Measurements from ENCODE around the gene SPATA3. TPM values are rescaled to one million over a fixed set of nuclear protein-coding genes. Genes with fewer than 3 reads are reported as not detected.

The SPATA3 gene
- total RNA-seq (not detected in 2 replicates), polyA plus RNA-seq (not detected in 2 replicates)

DNA sequence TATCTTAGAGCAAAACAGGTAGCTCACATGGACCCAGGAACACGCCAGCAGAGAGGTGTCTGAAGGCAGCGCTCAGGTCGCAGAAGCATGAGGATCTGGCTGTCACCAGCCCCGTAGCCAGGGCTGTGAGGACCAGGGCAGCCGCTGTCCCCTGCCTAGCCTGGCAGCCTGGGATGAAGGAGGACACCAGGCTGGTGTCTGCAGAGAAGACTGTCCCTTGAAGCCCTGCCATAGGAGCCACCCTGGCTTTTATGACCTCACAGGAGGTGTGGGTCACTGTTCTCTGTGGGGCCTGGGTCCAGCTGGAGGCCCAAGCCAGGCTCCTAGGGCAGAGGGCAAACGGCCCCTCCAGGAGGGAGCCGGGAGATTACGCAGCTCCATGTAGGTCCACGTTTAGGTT is at the start of gene SPATA3:
Gene SPATA3 (plus strand): TSS at position 301 of the 400 bp plus-strand sequence. CDS start 113 bp downstream, outside the sequence.
- DNase-seq (ENCODE audit: low read depth in 1 of 2, low spot score in 1 of 2): no peak
- TF ChIP-seq, protein P1, sequence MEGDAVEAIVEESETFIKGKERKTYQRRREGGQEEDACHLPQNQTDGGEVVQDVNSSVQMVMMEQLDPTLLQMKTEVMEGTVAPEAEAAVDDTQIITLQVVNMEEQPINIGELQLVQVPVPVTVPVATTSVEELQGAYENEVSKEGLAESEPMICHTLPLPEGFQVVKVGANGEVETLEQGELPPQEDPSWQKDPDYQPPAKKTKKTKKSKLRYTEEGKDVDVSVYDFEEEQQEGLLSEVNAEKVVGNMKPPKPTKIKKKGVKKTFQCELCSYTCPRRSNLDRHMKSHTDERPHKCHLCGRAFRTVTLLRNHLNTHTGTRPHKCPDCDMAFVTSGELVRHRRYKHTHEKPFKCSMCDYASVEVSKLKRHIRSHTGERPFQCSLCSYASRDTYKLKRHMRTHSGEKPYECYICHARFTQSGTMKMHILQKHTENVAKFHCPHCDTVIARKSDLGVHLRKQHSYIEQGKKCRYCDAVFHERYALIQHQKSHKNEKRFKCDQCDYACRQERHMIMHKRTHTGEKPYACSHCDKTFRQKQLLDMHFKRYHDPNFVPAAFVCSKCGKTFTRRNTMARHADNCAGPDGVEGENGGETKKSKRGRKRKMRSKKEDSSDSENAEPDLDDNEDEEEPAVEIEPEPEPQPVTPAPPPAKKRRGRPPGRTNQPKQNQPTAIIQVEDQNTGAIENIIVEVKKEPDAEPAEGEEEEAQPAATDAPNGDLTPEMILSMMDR (IDR thresholded peaks at IDR 0.05; ENCODE audit: low read depth, low read length): no peak
- H3K4me3 ChIP-seq: no peak within 1 kb of the TSS

DNA sequence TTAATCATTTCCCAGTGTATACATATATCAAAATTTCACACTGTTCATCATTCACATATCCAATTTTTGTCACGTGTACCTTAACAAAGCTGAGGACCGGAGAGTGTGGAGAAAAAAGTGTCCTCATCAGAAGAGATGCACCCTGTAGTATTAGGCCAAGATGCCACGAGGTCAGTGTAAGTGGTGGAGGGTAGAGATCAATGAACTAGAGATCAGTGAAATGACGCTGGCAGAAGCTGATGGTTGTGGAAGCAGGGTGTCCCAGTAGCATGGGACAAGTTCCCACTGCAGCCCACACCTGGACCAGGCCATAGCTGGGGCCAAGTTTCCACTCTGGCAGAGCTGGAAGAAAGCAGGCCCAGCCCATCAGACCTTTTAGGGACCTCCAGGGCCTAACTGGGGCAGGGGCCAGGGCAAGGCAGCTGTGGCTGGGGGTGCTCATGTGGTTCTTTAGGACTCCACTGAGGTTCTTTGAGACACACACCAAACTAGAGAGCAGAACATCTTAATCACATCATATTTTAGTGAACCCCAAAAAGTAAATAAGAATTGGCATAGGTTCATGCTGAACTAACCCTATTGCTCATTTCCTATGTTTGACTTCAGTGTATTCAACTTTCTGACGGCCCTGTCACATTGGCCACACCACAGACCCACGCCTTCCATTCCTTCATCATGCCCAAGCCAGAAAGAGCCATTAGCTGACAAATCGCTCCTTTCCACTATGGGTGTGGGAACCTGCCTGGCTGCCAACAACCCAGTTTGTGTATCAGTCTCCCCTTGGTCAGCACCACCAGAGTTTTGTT is 49.3 kb upstream of the SPATA3 start:
- no peak overlapping the region for H3K27ac ChIP-seq
- TF ChIP-seq, protein P1 (IDR thresholded peaks at IDR 0.05; ENCODE audit: low read depth, low read length): no peak
- H3K9me3 ChIP-seq (ENCODE audit: low read depth): no peaks in the 10 kb centered on the region
- H3K36me3 ChIP-seq: no peaks in the 10 kb centered on the region
- H3K4me1 ChIP-seq (ENCODE audit: low read depth): peaks cover 9% of the 10 kb centered on the region
- DNase-seq (ENCODE audit: low read depth in 1 of 2, low spot score in 1 of 2): no peak
- H3K27me3 ChIP-seq: no peaks in the 10 kb centered on the region
- no peak overlapping the region for H3K4me3 ChIP-seq

More for the DNA sequence above, at the start of gene SPATA3:
- Histone ChIP-seq H3K27ac (no peak within 1 kb of the TSS), H3K4me1 (ENCODE audit: low read depth) (no peaks in the 10 kb centered on the region), H3K9me3 (ENCODE audit: low read depth) (no peaks in the 10 kb centered on the region), H3K27me3 (peaks cover 18% of the 10 kb centered on the region), H3K36me3 (no peaks in the 10 kb centered on the region)

- TF ChIP-seq, protein P1 (IDR thresholded peaks at IDR 0.05; ENCODE audit: low read depth, low read length): no peak
- peaks cover 9% of the 10 kb centered on the region for H3K4me1 ChIP-seq (ENCODE audit: low read depth)
- no peak for DNase-seq (ENCODE audit: low read depth in 1 of 2, low spot score in 1 of 2)
These were observed 48.7 kb upstream of the SPATA3 start for GRCh38 chr2:230947235-230947576.

DNA sequence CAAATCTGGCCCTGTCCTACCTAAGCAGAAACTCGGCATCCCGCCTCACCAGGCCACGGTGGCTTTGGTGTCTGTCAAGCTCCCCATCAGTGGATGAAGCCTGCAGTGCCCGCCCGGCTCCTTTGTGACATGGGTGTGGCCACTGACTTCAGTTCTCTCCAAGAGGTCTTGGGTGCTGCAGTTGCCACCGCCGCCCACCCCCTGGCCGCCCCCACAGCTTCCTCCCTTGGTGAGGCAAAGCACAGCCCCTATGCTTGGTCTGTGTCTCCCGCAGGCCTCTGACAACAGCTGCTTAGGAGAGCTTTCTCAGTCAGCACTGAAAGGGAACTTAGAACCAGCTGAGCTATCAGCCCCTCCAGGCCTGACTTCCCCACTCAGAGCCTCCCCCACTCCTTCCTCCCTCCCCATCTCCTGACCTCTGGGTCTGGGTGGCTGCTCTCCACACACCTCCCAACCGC is 48.0 kb upstream of the SPATA3 start:
- H3K4me3 ChIP-seq: no peak overlapping the region
- no peaks in the 10 kb centered on the region for H3K9me3 ChIP-seq (ENCODE audit: low read depth)
- H3K4me1 ChIP-seq (ENCODE audit: low read depth): peaks cover 9% of the 10 kb centered on the region
- DNase-seq (ENCODE audit: low read depth in 1 of 2, low spot score in 1 of 2): no peak
- H3K27me3 ChIP-seq: no peaks in the 10 kb centered on the region
- TF ChIP-seq, protein P1 (IDR thresholded peaks at IDR 0.05; ENCODE audit: low read depth, low read length): no peak
- no peaks in the 10 kb centered on the region for H3K36me3 ChIP-seq
- H3K27ac ChIP-seq: no peak overlapping the region

More at GRCh38 chr2:230947235-230947576, 48.7 kb upstream of the SPATA3 start:
- no peaks in the 10 kb centered on the region for H3K27me3 ChIP-seq
- no peaks in the 10 kb centered on the region for H3K36me3 ChIP-seq
- H3K9me3 ChIP-seq (ENCODE audit: low read depth): no peaks in the 10 kb centered on the region
- no peak overlapping the region for H3K4me3 ChIP-seq
- no peak overlapping the region for H3K27ac ChIP-seq

- no peaks in the 10 kb centered on the region for H3K36me3 ChIP-seq
- H3K27ac ChIP-seq: no peak overlapping the region
- H3K4me3 ChIP-seq: no peak overlapping the region
- DNase-seq (ENCODE audit: low read depth in 1 of 2, low spot score in 1 of 2): no peak
- H3K4me1 ChIP-seq (ENCODE audit: low read depth): peaks cover 9% of the 10 kb centered on the region
- H3K9me3 ChIP-seq (ENCODE audit: low read depth): no peaks in the 10 kb centered on the region
- H3K27me3 ChIP-seq: no peaks in the 10 kb centered on the region
- TF ChIP-seq, protein P1 (IDR thresholded peaks at IDR 0.05; ENCODE audit: low read depth, low read length): no peak
These were observed 45.7 kb upstream of the SPATA3 start for GRCh38 chr2:230949966-230950873.

Data from cardiac muscle cell (in vitro differentiated cells and primary cell).